Measurements from ENCODE around the gene CCDC18.

DNA sequence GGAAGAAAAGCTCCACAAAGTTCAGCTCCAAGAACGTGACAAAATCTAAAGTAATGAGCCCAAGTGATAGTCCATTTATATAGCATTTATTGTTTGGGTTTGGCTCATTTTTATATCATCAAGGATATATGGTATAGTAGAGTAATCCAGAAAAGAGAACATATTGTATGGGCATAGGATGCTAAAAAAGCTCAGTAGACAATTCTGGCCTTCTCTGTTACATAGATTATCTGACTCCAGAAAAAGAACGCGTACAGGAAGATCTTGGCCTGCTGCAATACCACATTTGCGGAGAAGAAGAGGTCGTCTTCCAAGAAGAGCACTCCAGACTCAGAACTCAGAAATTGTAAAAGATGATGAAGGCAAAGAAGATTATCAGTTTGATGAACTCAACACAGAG lies 44.1 kb upstream of the CCDC18 start:
- TF ChIP-seq POLR2A (IDR thresholded peaks at IDR 0.05) = no peak
- TF ChIP-seq, protein P1, sequence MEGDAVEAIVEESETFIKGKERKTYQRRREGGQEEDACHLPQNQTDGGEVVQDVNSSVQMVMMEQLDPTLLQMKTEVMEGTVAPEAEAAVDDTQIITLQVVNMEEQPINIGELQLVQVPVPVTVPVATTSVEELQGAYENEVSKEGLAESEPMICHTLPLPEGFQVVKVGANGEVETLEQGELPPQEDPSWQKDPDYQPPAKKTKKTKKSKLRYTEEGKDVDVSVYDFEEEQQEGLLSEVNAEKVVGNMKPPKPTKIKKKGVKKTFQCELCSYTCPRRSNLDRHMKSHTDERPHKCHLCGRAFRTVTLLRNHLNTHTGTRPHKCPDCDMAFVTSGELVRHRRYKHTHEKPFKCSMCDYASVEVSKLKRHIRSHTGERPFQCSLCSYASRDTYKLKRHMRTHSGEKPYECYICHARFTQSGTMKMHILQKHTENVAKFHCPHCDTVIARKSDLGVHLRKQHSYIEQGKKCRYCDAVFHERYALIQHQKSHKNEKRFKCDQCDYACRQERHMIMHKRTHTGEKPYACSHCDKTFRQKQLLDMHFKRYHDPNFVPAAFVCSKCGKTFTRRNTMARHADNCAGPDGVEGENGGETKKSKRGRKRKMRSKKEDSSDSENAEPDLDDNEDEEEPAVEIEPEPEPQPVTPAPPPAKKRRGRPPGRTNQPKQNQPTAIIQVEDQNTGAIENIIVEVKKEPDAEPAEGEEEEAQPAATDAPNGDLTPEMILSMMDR (IDR thresholded peaks at IDR 0.05) = no peak
- TF ChIP-seq EP300 (IDR thresholded peaks at IDR 0.05) = no peak
